Measurements from ENCODE around the gene ZNF557. TPM values are rescaled to one million over a fixed set of nuclear protein-coding genes. Genes with fewer than 3 reads are reported as not detected.
A peak's percentile ranks its signal among the peaks of the same experiment; 100 is the strongest.

The ZNF557 gene
- total RNA-seq, 1 experiment from 2014 or later: 3.9 TPM

- intact Hi-C loops (cut with micrococcal nuclease; ENCODE audit: unreplicated experiment): no loop called here
- H3K36me3 ChIP-seq (ENCODE audit: low read depth): peaks cover 67% of the 10 kb centered on the region
- no peak overlapping the region for H3K27ac ChIP-seq
- POLR2A ChIA-PET (ENCODE audit: unreplicated experiment): no interaction called here
- no TSS peak for BruUV-seq (replicated peaks)
- no peaks in the 10 kb centered on the region for H3K79me2 ChIP-seq (ENCODE audit: low read depth)
- H3K4me1 ChIP-seq (replicated peaks; ENCODE audit: insufficient read depth): no peaks in the 10 kb centered on the region
- peaks cover 29% of the 10 kb centered on the region for H3K9me3 ChIP-seq (ENCODE audit: insufficient read depth, low read depth)
- no peak overlapping the region for H3K4me3 ChIP-seq
- H3K4me2 ChIP-seq: no peak overlapping the region
- H3K27me3 ChIP-seq (ENCODE audit: insufficient read depth, low read depth): no peaks in the 10 kb centered on the region
- H3K9me2 ChIP-seq (ENCODE audit: insufficient read depth): no peaks in the 10 kb centered on the region
- no peak overlapping the region for H2AFZ ChIP-seq
- DNase-seq: no peak
- H3F3A ChIP-seq (ENCODE audit: insufficient read depth, low read depth): peaks cover 12% of the 10 kb centered on the region
- TF ChIP-seq EZH2 (IDR thresholded peaks at IDR 0.05; ENCODE audit: low read depth) (no peak), CTCF (conservative IDR thresholded peaks at IDR 0.05) (no peak)
- CTCF ChIA-PET: no interaction called here
- H4K20me1 ChIP-seq (ENCODE audit: insufficient read depth): no peaks in the 10 kb centered on the region
Observed at GRCh38 chr19:7078008-7078407, 8.5 kb downstream of the ZNF557 start.

- ChIA-PET POLR2A (ENCODE audit: unreplicated experiment) (no interaction called here), CTCF (no interaction called here)
- H3K27ac ChIP-seq: no peak overlapping the region
- H3K36me3 ChIP-seq (ENCODE audit: low read depth): peaks cover 55% of the 10 kb centered on the region
- BruUV-seq (replicated peaks): no TSS peak
- peaks cover 46% of the 10 kb centered on the region for H3K9me3 ChIP-seq (ENCODE audit: insufficient read depth, low read depth)
- H3K4me1 ChIP-seq (replicated peaks; ENCODE audit: insufficient read depth): no peaks in the 10 kb centered on the region
- H3K79me2 ChIP-seq (ENCODE audit: low read depth): no peaks in the 10 kb centered on the region
- H3K9me2 ChIP-seq (ENCODE audit: insufficient read depth): no peaks in the 10 kb centered on the region
- H3F3A ChIP-seq (ENCODE audit: insufficient read depth, low read depth): peaks cover 17% of the 10 kb centered on the region
- H4K20me1 ChIP-seq (ENCODE audit: insufficient read depth): no peaks in the 10 kb centered on the region
- no peak for DNase-seq
- H3K4me3 ChIP-seq: peak overlapping the region; percentile 24; the same call in 1 of the 2 replicates
- H2AFZ ChIP-seq: no peak overlapping the region
- TF ChIP-seq CTCF (conservative IDR thresholded peaks at IDR 0.05): no peak
- TF ChIP-seq EZH2 (IDR thresholded peaks at IDR 0.05; ENCODE audit: low read depth): no peak
- no peaks in the 10 kb centered on the region for H3K27me3 ChIP-seq (ENCODE audit: insufficient read depth, low read depth)
- no peak overlapping the region for H3K4me2 ChIP-seq
- intact Hi-C loops (cut with micrococcal nuclease; ENCODE audit: unreplicated experiment): no loop called here
Observed at GRCh38 chr19:7083076-7083956, 13.8 kb downstream of the ZNF557 start.

GRCh38 chr19:7088999-7089398 lies 19.5 kb downstream of the ZNF557 start:
- Histone ChIP-seq H3K9me3 (ENCODE audit: insufficient read depth, low read depth) (peaks cover 15% of the 10 kb centered on the region), H3K4me3 (no peak overlapping the region), H3F3A (ENCODE audit: insufficient read depth, low read depth) (no peaks in the 10 kb centered on the region), H3K79me2 (ENCODE audit: low read depth) (no peaks in the 10 kb centered on the region), H4K20me1 (ENCODE audit: insufficient read depth) (no peaks in the 10 kb centered on the region), H3K27ac (no peak overlapping the region), H3K4me2 (no peak overlapping the region), H3K36me3 (ENCODE audit: low read depth) (peaks cover 7% of the 10 kb centered on the region; the same call in 1 of the 2 replicates), H3K9me2 (ENCODE audit: insufficient read depth) (no peaks in the 10 kb centered on the region), H2AFZ (no peak overlapping the region), H3K27me3 (ENCODE audit: insufficient read depth, low read depth) (no peaks in the 10 kb centered on the region), H3K4me1 (replicated peaks; ENCODE audit: insufficient read depth) (no peaks in the 10 kb centered on the region)
- CTCF ChIA-PET: no interaction called here
- BruUV-seq (replicated peaks): no TSS peak
- intact Hi-C loops (cut with micrococcal nuclease; ENCODE audit: unreplicated experiment): no loop called here
- DNase-seq: no peak
- POLR2A ChIA-PET (ENCODE audit: unreplicated experiment): no interaction called here
- no peak for TF ChIP-seq CTCF (conservative IDR thresholded peaks at IDR 0.05)
- no peak for TF ChIP-seq EZH2 (IDR thresholded peaks at IDR 0.05; ENCODE audit: low read depth)

Data from PC-9 (cell line).